HepG2 (cell line): ENCODE measurements around the gene ATRN. TPM values are rescaled to one million over a fixed set of nuclear protein-coding genes. Genes with fewer than 3 reads are reported as not detected.

ENCODE experiments used
- ATAC-seq: fragments of 200-7000 bp; cut with Tn5 transposase; 3 replicates; pipeline ENCODE4 v1.9.1; 2020; ENCODE audit warnings: mild to moderate bottlenecking, moderate library complexity
- BruUV-seq: library from RNA; stranded (reverse); fragments of 400-500 nt; replicated peaks from 2 replicates; lab custom pipeline; 2021; lab: Mats Ljungman, UMichigan
- CTCF ChIA-PET: fragments of 300-600 bp; formaldehyde crosslinking; extraction: SDS; loops from one replicate; lab custom pipeline; 2021; ENCODE audit warnings: low total read pairs, inconsistent platforms, low intra/inter-chr PET ratio; lab: Yijun Ruan, JAX
- POLR2A ChIA-PET: fragments of 350-600 bp; sonication (Branson Sonifier 250); formaldehyde crosslinking; loops from one replicate; lab custom pipeline; 2020; ENCODE audit warnings: antibody characterized with exemption, inconsistent platforms; lab: Yijun Ruan, JAX
- DNase-seq: peaks from one replicate; pipeline ENCODE4 v3.0.0-alpha.2; 2015; ENCODE audit warnings: low spot score
- FAIRE-seq: peaks from 3 replicates; lab custom pipeline; 2011; peaks lifted over from hg19 to GRCh38; lab: Jason Lieb, UNC
- H2AFZ ChIP-seq: one replicate; pipeline ENCODE4 v1.6.1; 2011; ENCODE audit warnings: low read length, inconsistent platforms
- H3K27ac ChIP-seq: fragments of 300-600 bp; 3 replicates; pipeline ENCODE4 v1.8.0; 2011; ENCODE audit warnings: mixed run types, mild to moderate bottlenecking, mixed read lengths, low read length, inconsistent platforms; ENCODE audit not compliant: insufficient read depth; ENCODE audit errors: extremely low read length
- H3K27me3 ChIP-seq, 2 experiments: fragments of 200-600 bp in 1 of 2; 2 replicates in 1 of 2; 3 replicates in 1 of 2; pipeline versions ENCODE4 v1.6.0 to v1.8.0; 2011; ENCODE audit warnings: low read length in 2 of 2, mild to moderate bottlenecking in 2 of 2, moderate library complexity in 2 of 2, inconsistent platforms in 1 of 2; ENCODE audit not compliant: insufficient read depth in 2 of 2, control insufficient read depth in 1 of 2
- H3K36me3 ChIP-seq, 2 experiments: fragments of 200-600 bp in 1 of 2; replicated peaks in 1 of 2; 2 replicates in 1 of 2; 3 replicates in 1 of 2; pipeline versions ENCODE4 v1.5.1 to v1.8.0; 2011; ENCODE audit warnings: low read length in 2 of 2, inconsistent platforms in 1 of 2; ENCODE audit not compliant: insufficient read depth in 2 of 2, control insufficient read depth in 1 of 2
- H3K4me1 ChIP-seq: 2 replicates; pipeline ENCODE4 v1.5.1; 2012; ENCODE audit warnings: low read length, inconsistent platforms; ENCODE audit not compliant: insufficient read depth
- H3K4me2 ChIP-seq: 2 replicates; pipeline ENCODE4 v1.6.0; 2011; ENCODE audit warnings: low read depth, low read length, inconsistent platforms
- H3K4me3 ChIP-seq, 3 experiments: fragments of 200-600 bp in 1 of 3; sonication (generic), shearing (Covaris generic) in 1 of 3; replicated peaks in 1 of 3; 2 replicates each; pipeline ENCODE4 v1.5.1; 2011 to 2016; ENCODE audit warnings: low read length in 3 of 3, inconsistent platforms in 2 of 3, low read depth in 2 of 3, mild to moderate bottlenecking in 2 of 3, control low read depth in 1 of 3, mixed read lengths in 1 of 3; ENCODE audit not compliant: insufficient read depth in 1 of 3
- H3K79me2 ChIP-seq: one replicate; pipeline ENCODE4 v1.6.1; 2011; ENCODE audit warnings: low read length, inconsistent platforms; ENCODE audit not compliant: insufficient read depth
- H3K9ac ChIP-seq: 2 replicates; pipeline ENCODE4 v1.6.0; 2011; ENCODE audit warnings: mild to moderate bottlenecking, low read depth, low read length, inconsistent platforms; ENCODE audit not compliant: insufficient read depth
- H3K9me3 ChIP-seq: 2 replicates; pipeline ENCODE4 v1.5.1; 2012; ENCODE audit warnings: mild to moderate bottlenecking, low read length
- H4K20me1 ChIP-seq: 2 replicates; pipeline ENCODE4 v1.6.0; 2011; ENCODE audit warnings: inconsistent platforms, mild to moderate bottlenecking, low read length, moderate library complexity; ENCODE audit not compliant: insufficient read depth
- CENPT ChIP-seq: sonication (generic); formaldehyde crosslinking; IDR thresholded peaks from 2 replicates; pipeline ENCODE4 v1.8.0; 2022; ENCODE audit warnings: low read depth, mild to moderate bottlenecking, moderate library complexity, missing genetic modification reagents
- GPBP1L1 ChIP-seq: sonication (generic); formaldehyde crosslinking; IDR thresholded peaks from 2 replicates; pipeline ENCODE4 v1.5.0; 2020; ENCODE audit warnings: mild to moderate bottlenecking, missing genetic modification reagents
- ISX ChIP-seq: sonication (generic); formaldehyde crosslinking; conservative IDR thresholded peaks from 2 replicates; pipeline ENCODE4 v1.5.0; 2020; ENCODE audit warnings: missing genetic modification reagents
- MXD3 ChIP-seq: IDR thresholded peaks from 2 replicates; pipeline ENCODE4 v1.6.1; 2016; ENCODE audit warnings: mild to moderate bottlenecking, missing biosample characterization, missing genetic modification reagents
- NCOA1 ChIP-seq: sonication (generic); formaldehyde crosslinking; IDR thresholded peaks from 2 replicates; pipeline ENCODE4 v1.9.0; 2021; ENCODE audit warnings: missing genetic modification reagents
- RXRA ChIP-seq: sonication (generic); formaldehyde crosslinking; IDR thresholded peaks from 2 replicates; pipeline ENCODE4 v1.5.1; 2020; ENCODE audit warnings: missing genetic modification reagents
- SALL1 ChIP-seq: sonication (generic); formaldehyde crosslinking; IDR thresholded peaks from 2 replicates; pipeline ENCODE4 v1.8.0; 2022; ENCODE audit warnings: mild to moderate bottlenecking, missing genetic modification reagents
- ZFX ChIP-seq: sonication (generic); formaldehyde crosslinking; IDR thresholded peaks from 2 replicates; pipeline ENCODE4 v1.4.0; 2020; ENCODE audit warnings: mild to moderate bottlenecking, low read depth, missing genetic modification reagents, moderate library complexity
- ZNF121 ChIP-seq: sonication (generic); formaldehyde crosslinking; IDR thresholded peaks from 2 replicates; pipeline ENCODE4 v1.5.0; 2020; ENCODE audit warnings: mild to moderate bottlenecking, missing genetic modification reagents
- ZNF207 ChIP-seq: fragments of 450-650 bp; IDR thresholded peaks from 2 replicates; pipeline ENCODE4 v1.6.1; 2016; ENCODE audit warnings: antibody characterized with exemption, borderline replicate concordance
- ZNF460 ChIP-seq: sonication (generic); formaldehyde crosslinking; IDR thresholded peaks from 2 replicates; pipeline ENCODE4 v1.5.1; 2020; ENCODE audit warnings: missing genetic modification reagents, mild to moderate bottlenecking, borderline replicate concordance
- ZNF512B ChIP-seq: sonication (generic); formaldehyde crosslinking; IDR thresholded peaks from 2 replicates; pipeline ENCODE4 v1.5.1; 2020; ENCODE audit warnings: missing genetic modification reagents, mild to moderate bottlenecking, borderline replicate concordance
- ZNF605 ChIP-seq: sonication (generic); formaldehyde crosslinking; IDR thresholded peaks from 2 replicates; pipeline ENCODE4 v1.8.0; 2022; ENCODE audit warnings: mild to moderate bottlenecking, missing genetic modification reagents
- WGBS: methylation state at CpG from one replicate; pipeline ENCODE4 v1.1.6; 2017; ENCODE audit warnings: low lambda C conversion rate; 5-methylcytosine and 5-hydroxymethylcytosine counted together
- in situ Hi-C: cut with HindIII; loops from 2 replicates; pipeline ENCODE4 v1.10.0; 2017; ENCODE audit warnings: low pct_unique_long_range_greater_than_20kb; ENCODE audit not compliant: extremely low pct_ligation_motif_present
- intact Hi-C: fragments of 100-400 bp; cut with micrococcal nuclease; formaldehyde crosslinking; loops from one replicate; pipeline ENCODE4 v1.10.0; 2022; ENCODE audit not compliant: unreplicated experiment
- polyA plus RNA-seq, 8 experiments: library from polyadenylated mRNA; depleted of rRNA in 3 of 8; stranded (reverse) in 7 of 8; unstranded in 1 of 8; fragments of >200 nt; fragmentation: Illumina TruSeq in 4 of 8; extraction: Trizol in 4 of 8; gene quantifications; 2 replicates each; pipeline versions ENCODE4 v1.2.1 to v1.2.3, GENCODE V29; 2011 to 2016; ENCODE audit warnings: low read depth in 4 of 8, missing spikeins in 1 of 8, mixed read lengths in 1 of 8; ENCODE audit not compliant: insufficient read depth in 1 of 8
- total RNA-seq, 5 experiments: library from RNA; depleted of rRNA; stranded (reverse); fragments of >200 nt; fragmentation: Illumina TruSeq; extraction: Trizol; gene quantifications; 2 replicates each; pipeline ENCODE4 v1.2.3, GENCODE V29; 2016; ENCODE audit warnings: low read depth in 1 of 5

The ATRN gene
- total and polyA plus RNA-seq, 2 of the 13 experiments (the other 11 are each of a cell fraction or from before 2014, with no cell fraction given) = 44.2 to 81.1 TPM

GRCh38 chr20:3436864-3437574, 33.8 kb upstream of the ATRN start:
- no TSS peak for BruUV-seq
- CTCF ChIA-PET = no interaction called here
- no peak for FAIRE-seq
- in situ Hi-C loops = no loop called here
- H3K4me3 ChIP-seq = no peak overlapping the region
- no peaks in the 10 kb centered on the region for H3K36me3 ChIP-seq
- no peak overlapping the region for H3K27ac ChIP-seq
- H3K9me3 ChIP-seq = no peaks in the 10 kb centered on the region
- TF ChIP-seq ZNF460 (CRISPR knock-in tag) (peak; percentile 59; the same call in 1 of the 2 replicates), ZNF121 (CRISPR knock-in tag) (peak; percentile 52; the same call in 1 of the 2 replicates), SALL1 (CRISPR knock-in tag) (no peak)
- TF ChIP-seq, all 625 proteins: peak for 2
- intact Hi-C loops = no loop called here
- H3K4me1 ChIP-seq = peaks cover 23% of the 10 kb centered on the region
- no peaks in the 10 kb centered on the region for H3K79me2 ChIP-seq
- H3K9ac ChIP-seq = no peak overlapping the region
- H3K27me3 ChIP-seq = 0 out of 5 replicates have a peak, but pooled peaks cover 0 to 3% of the 10 kb centered on the region in 2 experiments
- POLR2A ChIA-PET = no interaction called here
- H3K4me2 ChIP-seq = no peak overlapping the region
- ATAC-seq = no peak
- no peak overlapping the region for H2AFZ ChIP-seq
- no peak for DNase-seq
- H4K20me1 ChIP-seq = no peaks in the 10 kb centered on the region
- WGBS = 15% methylated on average over 2 of the region's 2 CpGs

GRCh38 chr20:3446779-3447178, 24.0 kb upstream of the ATRN start:
- no peak for ATAC-seq
- intact Hi-C loops (no loop called here), in situ Hi-C loops (no loop called here)
- peaks cover 0 to 3% of the 10 kb centered on the region in 2 experiments; a peak in 2 of 5 replicates for H3K27me3 ChIP-seq
- H3K4me1 ChIP-seq = no peaks in the 10 kb centered on the region
- H3K36me3 ChIP-seq = no peaks in the 10 kb centered on the region
- no peaks in the 10 kb centered on the region for H3K79me2 ChIP-seq
- no peak overlapping the region for H3K4me3 ChIP-seq
- CTCF ChIA-PET = no interaction called here
- no peaks in the 10 kb centered on the region for H3K9me3 ChIP-seq
- POLR2A ChIA-PET = no interaction called here
- FAIRE-seq = no peak
- no peaks in the 10 kb centered on the region for H4K20me1 ChIP-seq
- 67% methylated on average over 8 of the region's 8 CpGs for WGBS
- no TSS peak for BruUV-seq
- DNase-seq = no peak
- no peak overlapping the region for H3K27ac ChIP-seq
- H3K4me2 ChIP-seq = no peak overlapping the region
- no peak overlapping the region for H2AFZ ChIP-seq
- H3K9ac ChIP-seq = no peak overlapping the region
- no peak for TF ChIP-seq ZNF207
- no peak for TF ChIP-seq ZNF512B (CRISPR knock-in tag)
- no peak for TF ChIP-seq GPBP1L1 (CRISPR knock-in tag)
- no peak for TF ChIP-seq RXRA (CRISPR knock-in tag)
- TF ChIP-seq ZNF605 (CRISPR knock-in tag) = no peak
- no peak for TF ChIP-seq MXD3 (CRISPR knock-in tag)
- TF ChIP-seq CENPT (CRISPR knock-in tag) = no peak
- TF ChIP-seq NCOA1 (CRISPR knock-in tag) = no peak
- no peak for TF ChIP-seq ISX (CRISPR knock-in tag)
- TF ChIP-seq ZFX (CRISPR knock-in tag) = no peak
